ENCODE results near the gene FMN1. TPM values are rescaled to one million over a fixed set of nuclear protein-coding genes. Genes with fewer than 3 reads are reported as not detected.

FMN1 gene
- total RNA-seq, 6 donors from 2014 or later, result 20.2 to 176 (median 53.8) TPM

GRCh38 chr15:32729700-32730395 is 464.7 kb downstream of the FMN1 start:
- Histone ChIP-seq H3K9me3 (peaks cover 0 to 4% (median 1%) of the 10 kb centered on the region in 4 donors), H3K27ac (no peak overlapping the region), H3K27me3 (no peaks in the 10 kb centered on the region), H3K4me1 (no peaks in the 10 kb centered on the region), H3K4me3 (no peak overlapping the region), H3K36me3 (no peaks in the 10 kb centered on the region)
- no peak for TF ChIP-seq POLR2A (IDR thresholded peaks at IDR 0.05)
- TF ChIP-seq CTCF (IDR thresholded peaks at IDR 0.05), result no peak
- TF ChIP-seq POLR2AphosphoS5 (IDR thresholded peaks at IDR 0.05), result no peak
- no peak for TF ChIP-seq EP300 (IDR thresholded peaks at IDR 0.05)
- DNase-seq, result no peak
- no peak for ATAC-seq (ENCODE audit: low FRiP score in 2 of 2)
- 83 to 84% methylated on average over 10 of the region's 10 CpGs for WGBS, 2 donors

GRCh38 chr15:32723171-32723948 is 471.2 kb downstream of the FMN1 start:
- TF ChIP-seq CTCF (IDR thresholded peaks at IDR 0.05) (no peak), POLR2A (IDR thresholded peaks at IDR 0.05) (no peak), EP300 (IDR thresholded peaks at IDR 0.05) (no peak), POLR2AphosphoS5 (IDR thresholded peaks at IDR 0.05) (no peak)
- WGBS, 2 donors, result 60 to 68% methylated on average over 2 of the region's 2 CpGs

GRCh38 chr15:32722136-32722535 is 472.4 kb downstream of the FMN1 start:
- TF ChIP-seq EP300 (IDR thresholded peaks at IDR 0.05) (no peak), POLR2A (IDR thresholded peaks at IDR 0.05) (no peak), CTCF (IDR thresholded peaks at IDR 0.05) (no peak), POLR2AphosphoS5 (IDR thresholded peaks at IDR 0.05) (no peak)
- Histone ChIP-seq H3K36me3 (no peaks in the 10 kb centered on the region), H3K27me3 (peaks cover 0 to 27% (median 17%) of the 10 kb centered on the region in 4 donors), H3K4me3 (no peak overlapping the region), H3K27ac (no peak overlapping the region), H3K4me1 (peaks cover 20 to 24% (median 22%) of the 10 kb centered on the region in 4 donors), H3K9me3 (no peaks in the 10 kb centered on the region)
- DNase-seq (no peak), ATAC-seq (ENCODE audit: low FRiP score in 2 of 2) (no peak)

More at GRCh38 chr15:32723171-32723948, 471.2 kb downstream of the FMN1 start:
- peaks cover 9 to 12% (median 10%) of the 10 kb centered on the region in 4 donors for H3K4me1 ChIP-seq
- no peak for ATAC-seq (ENCODE audit: low FRiP score in 2 of 2)
- peaks cover 0 to 3% (median 1%) of the 10 kb centered on the region in 4 donors for H3K9me3 ChIP-seq
- H3K27me3 ChIP-seq, result peaks cover 0 to 15% (median 6%) of the 10 kb centered on the region in 4 donors
- DNase-seq, result no peak
- H3K36me3 ChIP-seq, result no peaks in the 10 kb centered on the region
- H3K4me3 ChIP-seq, result no peak overlapping the region
- no peak overlapping the region for H3K27ac ChIP-seq

GRCh38 chr15:32721596-32721995 is 472.9 kb downstream of the FMN1 start:
- Histone ChIP-seq H3K36me3 (no peaks in the 10 kb centered on the region), H3K27me3 (peaks cover 0 to 31% (median 18%) of the 10 kb centered on the region in 4 donors), H3K4me1 (peaks cover 20 to 29% (median 24%) of the 10 kb centered on the region in 4 donors), H3K9me3 (no peaks in the 10 kb centered on the region), H3K4me3 (no peak overlapping the region), H3K27ac (no peak overlapping the region)
- no peak for DNase-seq
- ATAC-seq (ENCODE audit: low FRiP score in 2 of 2), result no peak
- TF ChIP-seq POLR2AphosphoS5 (IDR thresholded peaks at IDR 0.05) (no peak), EP300 (IDR thresholded peaks at IDR 0.05) (no peak), POLR2A (IDR thresholded peaks at IDR 0.05) (no peak), CTCF (IDR thresholded peaks at IDR 0.05) (no peak)
- 82 to 86% methylated on average over 6 of the region's 6 CpGs for WGBS, 2 donors

All from upper lobe of left lung (tissue), 6 donors.